ENCODE measurements around the gene SH3RF1. TPM values are rescaled to one million over a fixed set of nuclear protein-coding genes. Genes with fewer than 3 reads are reported as not detected.

Gene SH3RF1
- total RNA-seq, 1 donor from 2014 or later = 18.6 TPM

- no peak for TF ChIP-seq CTCF (conservative IDR thresholded peaks at IDR 0.05)
- H3K4me1 Mint-ChIP-seq = peaks cover 4% of the 10 kb centered on the region
Observed at GRCh38 chr4:169174247-169174646, 96.5 kb downstream of the SH3RF1 start.

GRCh38 chr4:169167957-169168858, 102.5 kb downstream of the SH3RF1 start:
- TF ChIP-seq CTCF (conservative IDR thresholded peaks at IDR 0.05) = no peak
- H3K4me1 Mint-ChIP-seq = peaks cover 8% of the 10 kb centered on the region
- DNase-seq (ENCODE audit: low read depth, low spot score) = no peak
- peaks cover 7% of the 10 kb centered on the region for H3K36me3 Mint-ChIP-seq (ENCODE audit: low read depth)
- no peak overlapping the region for H3K27ac Mint-ChIP-seq (ENCODE audit: unreplicated experiment)
- no peaks in the 10 kb centered on the region for H3K27me3 Mint-ChIP-seq (ENCODE audit: low read depth)
- H3K4me3 Mint-ChIP-seq = no peak overlapping the region
- no peaks in the 10 kb centered on the region for H3K9me3 Mint-ChIP-seq

More at GRCh38 chr4:169174247-169174646, 96.5 kb downstream of the SH3RF1 start:
- Mint-ChIP-seq H3K36me3 (ENCODE audit: low read depth) (no peaks in the 10 kb centered on the region), H3K27me3 (ENCODE audit: low read depth) (no peaks in the 10 kb centered on the region), H3K27ac (ENCODE audit: unreplicated experiment) (no peak overlapping the region), H3K9me3 (peaks cover 7% of the 10 kb centered on the region), H3K4me3 (no peak overlapping the region)
- DNase-seq (ENCODE audit: low read depth, low spot score) = no peak

DNA sequence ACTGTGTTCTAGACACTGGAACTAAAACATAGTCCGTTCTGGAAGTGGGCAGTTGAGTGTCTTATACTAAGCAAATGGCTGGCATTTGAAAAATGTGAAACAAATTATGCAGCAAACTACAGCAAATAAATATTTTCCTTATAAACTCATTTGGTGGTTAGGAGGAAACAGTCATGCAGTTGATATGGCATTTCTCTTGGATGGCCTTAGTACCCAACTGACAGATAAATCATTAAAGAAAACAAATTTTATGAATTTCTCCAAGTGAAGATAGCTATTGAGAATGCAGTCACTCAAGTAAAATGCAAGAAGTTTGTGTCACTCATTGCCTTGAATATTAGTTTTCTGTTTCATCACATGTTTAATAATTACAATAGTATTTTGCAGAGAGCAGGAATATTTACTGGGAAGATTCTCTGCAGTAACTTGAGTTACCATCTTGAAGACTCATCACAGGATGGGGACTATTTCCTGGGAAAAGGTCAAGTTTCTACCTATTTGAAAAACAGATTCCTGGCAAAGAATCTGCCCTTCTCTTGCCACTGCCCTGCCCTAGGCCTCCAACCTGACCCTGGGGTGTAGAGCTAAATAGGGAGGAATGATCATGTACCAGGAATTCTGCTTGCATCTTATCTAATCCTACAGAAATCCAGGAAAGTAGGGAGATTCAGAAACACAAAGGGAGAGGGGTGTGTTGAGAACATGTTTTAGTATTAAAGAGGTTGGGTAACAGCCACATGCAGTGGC, 105.9 kb downstream of the SH3RF1 start:
- peaks cover 7% of the 10 kb centered on the region for H3K36me3 Mint-ChIP-seq (ENCODE audit: low read depth)

DNA sequence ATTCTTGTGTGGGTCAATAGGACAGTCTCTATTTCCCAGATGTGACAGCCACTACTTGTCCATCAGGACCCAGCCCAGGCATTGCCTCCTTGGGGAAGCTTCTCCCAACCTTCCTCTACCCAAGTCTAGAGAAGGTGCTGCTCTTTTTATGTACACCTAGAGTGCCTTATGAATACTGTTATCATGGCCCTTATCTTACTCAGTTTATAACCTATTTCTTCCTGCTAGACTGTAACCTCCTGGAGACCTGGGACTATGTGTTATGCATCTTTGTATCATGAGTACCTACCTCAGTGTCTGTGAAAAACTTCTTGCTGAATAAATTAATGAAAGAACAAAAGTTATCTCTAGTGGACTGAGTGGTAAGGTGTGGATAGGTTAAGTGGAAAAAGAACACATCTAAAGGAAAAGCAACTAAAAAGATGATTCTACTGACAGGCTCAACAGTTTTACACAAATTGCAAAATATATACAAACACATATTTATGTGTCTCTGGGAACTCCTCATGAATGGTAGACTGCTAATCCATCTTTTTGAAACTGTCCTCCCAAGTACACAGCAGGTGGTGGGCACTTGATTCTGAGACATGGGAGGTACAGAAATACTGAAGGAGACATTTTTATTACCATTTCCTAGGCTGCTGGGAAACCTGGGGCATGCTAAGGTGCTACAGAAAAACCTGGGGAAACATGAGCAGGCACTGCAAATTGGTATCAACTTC, 106.6 kb downstream of the SH3RF1 start:
- H3K9me3 Mint-ChIP-seq = no peaks in the 10 kb centered on the region
- no peak for TF ChIP-seq CTCF (conservative IDR thresholded peaks at IDR 0.05)
- no peaks in the 10 kb centered on the region for H3K27me3 Mint-ChIP-seq (ENCODE audit: low read depth)
- peaks cover 7% of the 10 kb centered on the region for H3K36me3 Mint-ChIP-seq (ENCODE audit: low read depth)
- H3K4me3 Mint-ChIP-seq = no peak overlapping the region
- peaks cover 28% of the 10 kb centered on the region for H3K4me1 Mint-ChIP-seq
- peak overlapping the region; percentile 40 for H3K27ac Mint-ChIP-seq (ENCODE audit: unreplicated experiment)
- DNase-seq (ENCODE audit: low read depth, low spot score) = no peak

More for the DNA sequence above, 105.9 kb downstream of the SH3RF1 start:
- DNase-seq (ENCODE audit: low read depth, low spot score) = no peak
- no peak overlapping the region for H3K4me3 Mint-ChIP-seq
- no peak for TF ChIP-seq CTCF (conservative IDR thresholded peaks at IDR 0.05)
- H3K27ac Mint-ChIP-seq (ENCODE audit: unreplicated experiment) = peak overlapping the region; percentile 59
- H3K27me3 Mint-ChIP-seq (ENCODE audit: low read depth) = no peaks in the 10 kb centered on the region
- no peaks in the 10 kb centered on the region for H3K9me3 Mint-ChIP-seq
- H3K4me1 Mint-ChIP-seq = peaks cover 21% of the 10 kb centered on the region

GRCh38 chr4:169163495-169163894, 107.3 kb downstream of the SH3RF1 start:
- Mint-ChIP-seq H3K36me3 (ENCODE audit: low read depth) (peaks cover 4% of the 10 kb centered on the region), H3K4me3 (no peak overlapping the region), H3K9me3 (no peaks in the 10 kb centered on the region), H3K4me1 (peaks cover 32% of the 10 kb centered on the region), H3K27me3 (ENCODE audit: low read depth) (no peaks in the 10 kb centered on the region), H3K27ac (ENCODE audit: unreplicated experiment) (peak overlapping the region; percentile 40)
- DNase-seq (ENCODE audit: low read depth, low spot score) = no peak
- no peak for TF ChIP-seq CTCF (conservative IDR thresholded peaks at IDR 0.05)
